Measurements from ENCODE around the gene PGP. TPM values are rescaled to one million over a fixed set of nuclear protein-coding genes. Genes with fewer than 3 reads are reported as not detected.

The PGP gene
- total RNA-seq, 1 donor from 2014 or later: 11.8 TPM

- DNase-seq (ENCODE audit: low spot score): no peak
Measured at GRCh38 chr16:2183671-2184070, 31.0 kb downstream of the PGP start.

- no peak for DNase-seq (ENCODE audit: low spot score)
Measured at GRCh38 chr16:2181952-2182351, 32.7 kb downstream of the PGP start.

- no peak for DNase-seq (ENCODE audit: low spot score)
Measured at GRCh38 chr16:2180962-2181923, 33.4 kb downstream of the PGP start.

- no peak for DNase-seq (ENCODE audit: low spot score)
Measured at GRCh38 chr16:2180461-2180860, 34.2 kb downstream of the PGP start.

GRCh38 chr16:2179576-2179975, 35.1 kb downstream of the PGP start:
- DNase-seq (ENCODE audit: low spot score): no peak

- no peak for DNase-seq (ENCODE audit: low spot score)
Measured at GRCh38 chr16:2179107-2179501, 35.5 kb downstream of the PGP start.

- no peak for DNase-seq (ENCODE audit: low spot score)
Measured at GRCh38 chr16:2178321-2179106, 36.1 kb downstream of the PGP start.

- DNase-seq (ENCODE audit: low spot score): no peak
Measured at GRCh38 chr16:2177561-2177960, 37.1 kb downstream of the PGP start.

- DNase-seq (ENCODE audit: low spot score): no peak
Measured at GRCh38 chr16:2177101-2177500, 37.5 kb downstream of the PGP start.

- no peak for DNase-seq (ENCODE audit: low spot score)
Measured at GRCh38 chr16:2176047-2176446, 38.6 kb downstream of the PGP start.

- no peak for DNase-seq (ENCODE audit: low spot score)
Measured at GRCh38 chr16:2175454-2175853, 39.2 kb downstream of the PGP start.

- no peak for DNase-seq (ENCODE audit: low spot score)
Measured at GRCh38 chr16:2174396-2175131, 40.1 kb downstream of the PGP start.

- no peak for DNase-seq (ENCODE audit: low spot score)
Measured at GRCh38 chr16:2173916-2174315, 40.7 kb downstream of the PGP start.

GRCh38 chr16:2173366-2173765, 41.3 kb downstream of the PGP start:
- no peak for DNase-seq (ENCODE audit: low spot score)

GRCh38 chr16:2172688-2173335, 41.8 kb downstream of the PGP start:
- DNase-seq (ENCODE audit: low spot score): no peak

GRCh38 chr16:2171601-2172178, 43.0 kb downstream of the PGP start:
- no peak for DNase-seq (ENCODE audit: low spot score)

- no peak for DNase-seq (ENCODE audit: low spot score)
Measured at GRCh38 chr16:2170587-2171435, 43.8 kb downstream of the PGP start.

- no peak for DNase-seq (ENCODE audit: low spot score)
Measured at GRCh38 chr16:2170080-2170479, 44.6 kb downstream of the PGP start.

- no peak for DNase-seq (ENCODE audit: low spot score)
Measured at GRCh38 chr16:2167068-2167638, 47.5 kb downstream of the PGP start.

Measured in mesenteric fat pad (tissue), 1 donor.